NCI-H345 treated with DMSO at 0.1 percent for 48 hours (cell line): Measurements from ENCODE around the gene POP5.
"Not testable (repeated sequence)": the region's sequence is repeated elsewhere in the genome, so short reads cannot be mapped to it uniquely, and the experiment has no call there.

Experiments used
- DNase-seq: peaks from one replicate; lab custom pipeline; 2025; ENCODE audit not compliant: unreplicated experiment; lab: John Stamatoyannopoulos, UW

Gene POP5

DNA sequence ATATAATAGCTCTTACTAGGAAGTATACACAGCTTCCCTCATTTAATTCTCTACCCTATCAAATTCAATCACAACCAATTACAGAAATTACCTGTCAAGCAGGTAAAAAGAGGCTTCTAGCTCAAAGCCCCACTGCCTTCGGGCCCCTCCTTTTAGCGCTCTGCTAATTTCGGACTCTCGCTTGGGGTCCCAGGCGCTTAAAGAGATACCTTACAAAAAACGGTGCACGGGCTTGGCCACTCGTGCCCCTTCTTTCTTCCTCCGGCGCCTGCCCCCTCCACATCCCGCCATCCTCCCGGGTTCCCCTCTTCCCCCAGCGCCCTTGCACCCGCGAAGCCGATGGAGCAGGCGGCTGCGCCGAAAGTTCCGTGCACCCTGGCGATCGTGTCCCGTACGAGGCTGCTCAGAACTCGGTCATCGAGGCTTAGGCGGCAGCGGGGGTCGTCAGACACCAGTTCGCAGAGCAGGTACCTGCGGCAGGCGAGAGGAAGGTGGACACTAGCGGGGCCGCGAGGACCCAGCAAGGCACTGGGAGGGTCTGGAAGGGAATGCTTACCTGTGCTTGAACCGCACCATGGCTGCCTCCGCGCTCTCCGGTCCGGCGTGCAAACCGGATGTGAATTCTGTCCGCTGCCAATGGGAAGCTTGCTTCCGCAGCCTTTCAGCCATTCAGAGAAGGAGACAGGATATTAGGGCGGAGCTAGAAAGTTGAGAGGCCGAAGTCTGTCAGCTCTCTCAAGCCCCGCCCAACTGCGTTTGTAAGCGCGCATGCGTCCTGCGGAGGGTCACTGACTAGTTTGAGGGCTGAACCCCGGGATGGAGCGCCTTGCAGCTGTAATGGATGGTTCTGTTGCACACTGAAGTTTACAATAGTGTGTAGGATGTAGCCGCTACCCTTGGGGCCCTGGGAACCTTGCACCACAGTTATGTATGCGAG is at the start of gene POP5:
POP5 (minus strand) TSS at position 616 of the 937 bp plus-strand sequence; CDS start at position 576, 40 bp downstream.
- DNase-seq = peak; percentile 99

- DNase-seq = no peak
Observed at GRCh38 chr12:120630104-120630892, 49.1 kb upstream of the POP5 start.

- no peak for DNase-seq
Observed at GRCh38 chr12:120628919-120629318, 47.7 kb upstream of the POP5 start.

DNA sequence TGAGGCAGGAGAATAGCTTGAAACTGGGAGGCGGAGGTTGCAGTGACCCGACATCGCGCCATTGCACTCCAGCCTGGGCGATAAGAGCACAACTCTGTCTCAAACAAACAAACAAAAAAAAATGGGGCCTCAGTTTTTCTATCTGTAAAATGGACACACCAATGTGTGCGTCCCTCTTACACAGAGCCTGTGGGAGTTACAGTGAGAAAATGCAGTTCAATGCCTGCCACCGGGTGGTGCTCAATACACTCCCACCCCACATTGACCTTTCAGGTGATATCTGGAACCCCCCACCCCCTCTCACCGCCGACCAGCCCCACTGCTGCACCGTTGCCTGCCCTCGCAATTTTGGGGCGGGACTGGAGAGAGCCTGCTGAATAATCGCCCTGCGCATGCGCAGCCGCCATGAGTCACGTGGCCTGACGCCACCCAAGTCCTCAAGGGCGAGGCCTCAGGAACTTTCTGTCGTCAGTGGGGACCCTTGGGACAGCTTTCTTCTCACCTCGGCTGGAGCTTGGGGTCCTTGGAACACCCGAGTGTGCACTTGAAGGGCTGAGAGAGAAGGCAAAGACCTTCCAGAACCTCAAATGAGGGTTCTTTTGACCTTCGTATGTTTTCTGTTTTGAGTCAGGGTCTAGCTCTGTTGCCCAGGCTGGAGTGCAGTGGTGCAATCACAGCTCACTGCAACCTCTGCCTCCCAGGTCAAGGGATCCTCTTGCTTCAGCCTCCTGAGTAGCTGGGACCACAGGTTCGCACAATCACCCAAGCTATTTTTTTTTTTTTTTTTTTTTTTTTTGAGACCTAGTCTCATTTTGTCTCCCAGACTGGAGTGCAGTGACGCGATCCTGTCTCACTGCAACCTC is 44.6 kb upstream of the POP5 start:
- no peak for DNase-seq

DNA sequence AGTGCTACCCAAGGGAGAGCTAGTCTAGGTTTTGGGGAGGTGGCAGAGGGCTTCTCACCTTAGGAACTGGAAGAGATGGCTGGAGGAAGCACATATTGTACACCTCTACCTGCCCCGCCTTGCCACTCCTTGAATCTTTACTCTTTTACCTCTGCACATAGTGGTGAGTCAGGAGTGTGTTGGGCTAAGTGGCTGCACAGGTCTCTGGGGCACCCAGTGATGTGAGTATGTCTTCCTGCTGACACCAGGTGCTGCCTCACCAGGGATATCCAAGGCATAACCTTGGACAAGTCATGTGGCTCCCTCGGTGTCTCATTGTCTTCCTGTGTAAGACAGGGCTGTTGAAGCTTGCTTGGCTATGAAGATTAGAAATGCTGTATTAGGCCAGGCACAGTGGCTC is 39.4 kb upstream of the POP5 start:
- no peak for DNase-seq

- DNase-seq = no peak
Observed at GRCh38 chr12:120618954-120619615, 37.9 kb upstream of the POP5 start.

- not testable (repeated sequence) for DNase-seq
Observed at GRCh38 chr12:120617767-120618166, 36.6 kb upstream of the POP5 start.

DNA sequence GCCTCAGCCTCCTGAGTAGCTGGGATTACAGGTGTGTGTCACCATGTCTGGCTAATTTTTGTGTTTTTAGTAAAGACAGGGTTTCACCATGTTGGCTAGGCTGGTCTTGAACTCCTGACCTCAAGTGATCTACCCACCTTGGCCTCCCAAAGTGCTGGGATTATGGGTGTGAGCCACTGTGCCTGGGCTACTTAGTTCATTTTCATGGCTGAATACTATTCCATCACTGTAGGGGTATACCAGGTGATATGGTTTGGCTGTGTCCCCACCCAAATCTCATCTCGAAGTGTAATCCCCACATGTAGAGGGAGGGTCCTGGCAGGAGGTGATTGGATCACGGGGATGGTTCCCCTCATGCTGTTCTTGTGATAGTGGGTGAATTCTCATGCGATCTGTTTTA is 36.0 kb upstream of the POP5 start:
- DNase-seq = not testable (repeated sequence)

GRCh38 chr12:120614848-120615247 is 33.6 kb upstream of the POP5 start:
- no peak for DNase-seq

GRCh38 chr12:120611534-120611933 is 30.3 kb upstream of the POP5 start:
- DNase-seq = not testable (repeated sequence)

- DNase-seq = no peak
Observed at GRCh38 chr12:120610560-120610959, 29.4 kb upstream of the POP5 start.

GRCh38 chr12:120602416-120602815 is 21.2 kb upstream of the POP5 start:
- not testable (repeated sequence) for DNase-seq

- DNase-seq = no peak
Observed at GRCh38 chr12:120599672-120600552, 18.7 kb upstream of the POP5 start.

DNA sequence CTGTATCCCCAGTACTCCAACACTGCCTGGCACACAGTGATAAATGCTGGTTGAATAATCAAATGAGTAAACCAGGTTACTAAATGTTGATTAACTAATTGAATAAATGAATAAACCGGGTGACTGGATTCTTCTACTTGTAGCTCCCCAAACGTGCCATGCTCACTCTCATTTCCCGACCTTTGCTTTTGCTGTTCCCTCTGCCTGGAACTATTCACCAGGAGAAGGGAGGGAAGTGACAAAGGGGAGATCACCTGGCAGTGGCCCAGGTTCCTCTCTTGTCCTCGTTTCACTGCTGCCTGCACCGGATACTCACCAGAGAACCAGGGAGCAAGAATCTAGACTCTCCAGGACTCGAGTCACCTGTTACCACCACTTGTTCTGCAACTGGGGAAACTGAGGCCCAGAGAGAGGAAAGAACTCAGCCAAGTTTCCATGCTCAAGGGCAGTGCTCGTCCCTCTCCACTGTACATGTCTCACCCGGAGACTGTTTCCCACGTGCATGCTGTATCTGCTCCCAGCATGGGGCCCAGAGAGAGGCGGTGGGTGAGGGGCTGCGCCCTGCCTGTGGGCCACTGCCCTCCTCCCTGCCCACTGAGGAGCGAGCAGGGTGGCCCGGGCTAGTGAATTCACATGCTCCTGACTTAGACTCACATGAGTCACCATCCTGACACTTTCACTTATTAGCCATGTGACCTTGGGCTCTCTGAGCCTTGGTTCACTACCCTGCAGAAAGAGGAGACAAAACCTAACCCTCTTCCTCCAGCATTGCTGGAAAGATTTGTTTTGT is 17.7 kb upstream of the POP5 start:
- no peak for DNase-seq

GRCh38 chr12:120597861-120598260 is 16.7 kb upstream of the POP5 start:
- DNase-seq = no peak

DNA sequence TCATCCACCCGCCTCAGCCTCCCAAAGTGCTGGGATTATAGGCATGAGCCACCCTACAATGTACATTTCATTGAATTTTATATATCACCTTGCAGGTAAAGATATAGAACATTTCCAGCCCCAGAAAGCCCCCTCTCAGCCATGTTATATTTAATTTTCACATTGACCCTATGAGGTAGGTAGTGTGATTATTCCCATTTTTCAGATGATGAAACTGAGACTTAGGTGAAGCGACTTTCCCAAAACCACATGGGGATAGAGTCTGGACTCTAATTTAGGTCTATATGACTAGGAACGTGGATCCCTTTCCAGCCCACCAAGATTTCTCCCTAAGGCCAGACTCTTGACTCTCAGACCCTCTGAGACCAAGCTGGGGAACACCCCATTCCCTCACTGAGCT is 15.7 kb upstream of the POP5 start:
- no peak for DNase-seq

DNA sequence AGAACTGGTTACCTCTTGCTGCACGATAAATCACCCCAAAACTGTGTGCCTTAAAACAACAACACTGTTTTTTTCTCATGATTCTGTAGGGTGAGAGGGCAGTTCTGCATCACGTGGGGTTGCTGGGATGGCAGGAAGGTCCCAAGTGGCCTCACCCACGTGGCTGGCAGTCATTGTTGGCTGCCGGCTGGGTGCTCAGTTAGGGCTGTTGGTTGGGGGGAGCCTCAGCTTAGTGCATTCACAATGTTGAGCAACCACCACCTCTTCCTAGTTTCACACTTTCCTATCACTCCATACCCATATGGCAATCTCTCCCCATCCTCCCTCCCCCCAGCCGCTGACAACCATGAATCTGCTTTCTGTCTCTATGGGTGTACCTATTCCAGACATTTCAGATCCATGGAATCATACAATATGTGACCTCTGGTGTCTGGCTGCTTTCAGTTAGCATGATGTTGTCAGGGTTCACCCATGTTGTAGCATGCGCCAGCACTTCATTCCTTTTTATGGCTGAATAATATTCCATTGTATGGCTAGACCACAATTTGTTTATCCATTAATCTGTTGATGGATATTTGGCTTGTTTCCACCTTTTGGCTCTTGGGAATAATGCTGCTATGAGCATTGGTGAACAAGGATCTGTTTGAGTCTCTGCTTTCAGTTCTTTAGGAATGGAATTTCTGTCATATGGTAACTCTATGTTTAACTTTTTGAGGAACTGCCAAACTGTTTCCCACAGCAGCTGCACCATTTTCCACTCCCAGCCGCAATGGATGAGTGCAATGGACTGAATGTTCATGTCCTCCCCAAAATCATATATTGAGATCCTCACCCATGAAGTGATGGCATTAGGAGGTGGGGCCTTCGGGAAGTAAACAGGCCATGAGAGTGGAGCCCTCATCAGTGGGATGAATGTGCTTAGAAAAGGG is 11.2 kb upstream of the POP5 start:
- no peak for DNase-seq
